C4-2B (cell line): ENCODE measurements around the gene RNF152.

Experiments used
- ZFX ChIP-seq: fragments of 450-650 bp; IDR thresholded peaks from 2 replicates; pipeline ENCODE4 v1.6.1; 2017
- TF ChIP-seq, protein P1 (sequence below): fragments of 450-650 bp; conservative IDR thresholded peaks from 2 replicates; pipeline ENCODE4 v1.5.1; 2017; ENCODE audit warnings: mild to moderate bottlenecking

- TF ChIP-seq, protein P1, sequence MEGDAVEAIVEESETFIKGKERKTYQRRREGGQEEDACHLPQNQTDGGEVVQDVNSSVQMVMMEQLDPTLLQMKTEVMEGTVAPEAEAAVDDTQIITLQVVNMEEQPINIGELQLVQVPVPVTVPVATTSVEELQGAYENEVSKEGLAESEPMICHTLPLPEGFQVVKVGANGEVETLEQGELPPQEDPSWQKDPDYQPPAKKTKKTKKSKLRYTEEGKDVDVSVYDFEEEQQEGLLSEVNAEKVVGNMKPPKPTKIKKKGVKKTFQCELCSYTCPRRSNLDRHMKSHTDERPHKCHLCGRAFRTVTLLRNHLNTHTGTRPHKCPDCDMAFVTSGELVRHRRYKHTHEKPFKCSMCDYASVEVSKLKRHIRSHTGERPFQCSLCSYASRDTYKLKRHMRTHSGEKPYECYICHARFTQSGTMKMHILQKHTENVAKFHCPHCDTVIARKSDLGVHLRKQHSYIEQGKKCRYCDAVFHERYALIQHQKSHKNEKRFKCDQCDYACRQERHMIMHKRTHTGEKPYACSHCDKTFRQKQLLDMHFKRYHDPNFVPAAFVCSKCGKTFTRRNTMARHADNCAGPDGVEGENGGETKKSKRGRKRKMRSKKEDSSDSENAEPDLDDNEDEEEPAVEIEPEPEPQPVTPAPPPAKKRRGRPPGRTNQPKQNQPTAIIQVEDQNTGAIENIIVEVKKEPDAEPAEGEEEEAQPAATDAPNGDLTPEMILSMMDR: no peak
- no peak for TF ChIP-seq ZFX
These were observed 15.9 kb upstream of the RNF152 start for GRCh38 chr18:61908661-61909060.
